GM18498 (cell line): Measurements from ENCODE around the gene WDR47.
A peak's percentile ranks its signal among the peaks of the same experiment; 100 is the strongest.
"Not testable (repeated sequence)": the region's sequence is repeated elsewhere in the genome, so short reads cannot be mapped to it uniquely, and the experiment has no call there.

Experiments used
- ATAC-seq: cut with Tn5 transposase; IDR thresholded peaks from one replicate; pipeline ENCODE4 v1.9.1; 2021; ENCODE audit warnings: mild to moderate bottlenecking, moderate library complexity; ENCODE audit not compliant: unreplicated experiment

WDR47 gene

DNA sequence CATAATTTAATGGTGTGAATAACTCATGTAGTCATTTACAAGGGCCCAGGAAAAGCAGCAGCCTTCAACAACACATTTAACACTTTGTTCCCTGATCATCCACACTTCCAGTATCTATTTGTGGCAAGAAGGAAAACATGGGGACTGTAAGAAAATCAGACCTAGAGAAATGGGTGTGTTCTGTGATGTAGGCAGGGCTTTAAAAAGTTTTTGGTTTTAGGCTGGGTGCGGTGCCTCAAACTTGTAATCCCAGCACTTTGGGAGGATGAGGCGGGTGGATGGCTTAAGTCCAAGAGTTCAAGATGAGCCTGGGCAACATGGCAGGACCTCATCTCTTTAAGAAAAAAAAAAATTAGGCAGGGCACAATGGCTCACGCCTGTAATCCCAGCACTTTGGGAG, 14.2 kb upstream of the WDR47 start:
- ATAC-seq: no peak

DNA sequence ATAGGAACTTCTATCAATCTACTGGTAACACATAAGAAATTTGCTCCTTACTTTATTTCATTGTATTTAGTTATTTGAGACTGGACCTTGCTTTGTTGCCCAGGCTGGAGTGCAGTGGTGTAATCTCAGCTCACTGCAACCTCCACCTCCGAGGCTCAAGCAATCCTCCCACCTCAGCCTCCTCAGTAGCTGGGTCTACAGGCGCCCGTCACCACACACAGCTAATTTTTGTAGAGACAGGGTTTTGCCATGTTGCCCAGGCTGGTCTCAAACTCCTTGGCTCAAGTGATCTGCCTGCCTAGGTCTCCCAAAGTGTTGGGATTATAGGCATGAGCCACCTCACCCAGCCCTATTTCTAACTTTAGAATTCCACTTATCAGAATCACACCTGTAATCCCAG, 10.2 kb upstream of the WDR47 start:
- ATAC-seq: not testable (repeated sequence)

DNA sequence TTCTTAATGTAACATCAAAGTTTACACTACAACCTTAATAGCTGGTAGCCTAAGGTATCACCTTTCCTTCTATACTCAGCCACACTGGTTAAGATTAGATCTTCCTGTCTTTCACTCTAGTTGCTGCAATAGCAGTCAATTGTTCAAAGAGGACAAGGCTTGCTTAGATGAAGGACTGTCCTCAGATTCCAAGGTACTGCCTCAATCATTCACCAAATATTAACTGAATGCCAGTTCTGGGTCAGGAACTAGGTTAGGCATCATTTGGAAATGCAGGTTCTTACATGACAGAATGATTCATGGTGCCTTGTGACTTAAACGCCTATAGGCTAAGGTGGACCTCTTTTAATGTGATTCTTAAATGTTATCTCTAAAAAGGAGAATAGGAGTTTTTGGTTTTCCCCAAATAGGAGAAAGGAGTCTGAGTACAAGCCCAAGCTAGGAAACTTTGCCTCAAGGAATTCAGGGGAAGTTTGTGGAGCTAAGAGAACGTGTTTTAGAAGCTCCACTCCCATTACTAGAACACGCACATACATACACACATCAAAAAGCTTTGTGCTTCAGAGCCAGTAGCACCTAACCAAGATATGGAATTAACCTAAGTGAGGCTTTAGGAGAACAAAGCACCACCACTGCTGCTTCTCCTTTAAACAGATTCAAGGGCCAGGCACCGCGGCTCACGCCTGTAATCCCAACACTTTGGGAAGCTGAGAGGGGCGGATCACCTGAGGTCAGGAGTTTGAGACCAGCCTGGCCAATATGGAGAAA, 8.5 kb upstream of the WDR47 start:
- no peak for ATAC-seq

DNA sequence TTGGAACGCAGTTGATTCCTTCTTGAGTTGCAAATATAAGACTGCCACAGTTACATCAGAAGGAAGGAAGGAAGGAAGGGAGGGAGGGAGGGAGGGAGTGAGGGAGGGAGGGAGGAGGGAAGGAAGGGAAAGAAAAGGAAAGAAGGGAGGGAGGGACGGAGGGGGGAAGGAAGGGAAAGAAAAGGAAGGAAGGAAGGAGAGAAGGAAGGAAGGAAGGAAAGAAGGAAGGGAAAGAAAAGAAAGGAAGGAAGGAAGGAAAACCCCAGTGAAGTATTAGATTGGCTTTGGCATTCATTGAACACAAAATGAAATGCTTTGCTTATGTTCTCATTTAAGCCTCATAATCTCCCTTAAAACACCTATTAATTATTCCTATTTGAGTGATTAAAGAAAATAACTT, 6.4 kb upstream of the WDR47 start:
- no peak for ATAC-seq

DNA sequence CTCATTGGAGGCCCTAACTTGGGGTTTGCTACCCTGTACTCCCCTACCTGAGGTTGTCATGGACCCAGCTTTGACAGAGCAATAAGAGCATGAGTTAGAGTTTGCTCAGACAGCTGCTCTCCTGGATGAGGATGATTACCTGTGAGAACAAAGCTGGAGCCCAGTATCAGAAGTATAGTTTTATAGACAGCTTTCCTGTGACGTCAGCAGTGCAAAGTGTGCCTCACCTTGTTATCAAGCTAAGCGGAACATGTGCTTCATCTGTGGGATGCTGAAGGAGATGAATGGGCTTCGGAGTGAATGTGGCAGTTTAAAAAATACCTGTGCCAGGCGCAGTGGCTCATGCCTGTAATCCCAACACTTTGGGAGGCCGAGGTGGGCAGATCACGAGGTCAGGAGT, 5.4 kb upstream of the WDR47 start:
- ATAC-seq: no peak

DNA sequence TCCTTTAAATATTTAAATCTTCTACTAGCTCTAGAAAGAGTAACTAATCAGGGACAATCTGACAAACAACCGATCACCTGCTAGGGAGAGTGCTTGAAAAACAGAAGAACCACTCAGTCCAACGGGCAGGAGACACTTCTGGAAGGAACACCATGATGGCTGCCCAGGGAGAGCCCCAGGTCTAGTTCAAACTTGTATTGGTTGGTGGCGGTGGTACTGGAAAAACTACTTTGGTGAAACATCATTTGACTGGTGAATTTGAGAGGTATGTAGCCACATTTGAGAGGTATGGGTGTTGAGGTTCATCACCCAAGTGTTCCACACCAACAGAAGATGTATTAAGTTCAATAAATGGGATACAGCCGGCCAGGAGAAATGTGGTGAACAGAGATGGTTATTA, 4.8 kb upstream of the WDR47 start:
- no peak for ATAC-seq

DNA sequence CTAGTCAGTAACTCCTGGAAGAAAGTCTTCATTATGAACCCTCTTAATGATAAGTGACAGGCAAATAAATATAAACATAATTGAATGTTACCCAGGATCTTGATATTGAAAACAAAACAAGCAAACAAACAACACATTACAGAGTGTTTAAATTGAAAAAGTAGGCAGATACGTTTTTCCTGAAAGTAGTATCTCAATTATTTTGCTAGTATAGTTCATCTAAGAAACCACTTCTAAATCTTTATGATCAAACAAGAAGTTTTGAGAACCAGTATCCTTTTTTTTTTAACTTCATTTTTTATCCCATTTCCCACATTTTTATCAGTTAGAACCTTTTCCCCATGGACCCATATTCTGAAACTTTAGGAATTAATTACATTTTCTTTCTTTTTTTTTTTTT, 3.7 kb upstream of the WDR47 start:
- ATAC-seq: no peak

DNA sequence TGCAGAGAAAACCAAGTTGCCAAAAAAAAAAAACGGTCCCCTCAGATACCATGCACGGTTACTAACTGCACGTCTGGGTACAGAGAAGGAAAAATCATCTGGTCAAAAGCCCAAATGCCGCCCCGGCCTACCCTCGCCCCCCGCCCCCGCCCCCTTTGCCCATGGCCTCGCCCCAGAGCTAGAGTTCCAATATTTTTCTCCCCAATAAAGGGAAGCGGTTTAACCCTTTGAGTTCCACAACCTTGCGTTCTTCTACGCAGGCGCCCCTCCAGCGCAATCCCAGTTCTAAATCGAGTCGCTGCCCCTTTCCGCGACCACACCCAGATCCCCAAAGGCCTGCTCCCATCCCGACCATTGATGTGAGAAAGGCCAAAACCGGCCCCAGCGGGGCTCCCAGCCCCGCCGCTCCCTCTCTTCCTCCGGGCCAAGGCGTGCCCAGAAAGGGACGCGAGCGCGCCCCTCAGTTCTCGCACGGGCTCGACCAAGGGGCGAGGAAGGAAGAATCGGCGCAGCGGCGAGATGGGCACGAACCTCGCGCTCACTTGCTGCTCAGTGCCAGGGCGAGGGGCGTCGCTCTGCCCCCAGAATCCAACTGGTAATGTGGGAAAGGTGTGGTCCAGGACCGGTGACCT, 797 bp downstream of the WDR47 start:
- peak; percentile 27 for ATAC-seq

DNA sequence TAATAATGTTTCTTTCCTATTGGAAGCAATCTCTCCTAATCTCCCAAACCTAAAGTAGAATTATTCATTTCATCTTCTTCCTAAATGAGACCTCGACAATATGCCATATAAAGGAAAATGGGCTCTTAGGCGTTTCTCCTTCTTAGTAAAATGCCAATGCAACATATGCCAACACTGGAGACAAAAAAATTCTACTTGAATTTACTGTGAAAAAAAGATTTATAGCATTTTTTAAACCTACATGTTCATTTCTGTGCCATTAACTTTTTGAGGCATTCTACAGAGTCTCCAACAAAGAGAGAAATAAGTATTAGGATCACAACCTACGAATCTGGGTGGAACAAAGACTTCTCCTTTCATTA, 1.3 kb downstream of the WDR47 start:
- no peak for ATAC-seq

DNA sequence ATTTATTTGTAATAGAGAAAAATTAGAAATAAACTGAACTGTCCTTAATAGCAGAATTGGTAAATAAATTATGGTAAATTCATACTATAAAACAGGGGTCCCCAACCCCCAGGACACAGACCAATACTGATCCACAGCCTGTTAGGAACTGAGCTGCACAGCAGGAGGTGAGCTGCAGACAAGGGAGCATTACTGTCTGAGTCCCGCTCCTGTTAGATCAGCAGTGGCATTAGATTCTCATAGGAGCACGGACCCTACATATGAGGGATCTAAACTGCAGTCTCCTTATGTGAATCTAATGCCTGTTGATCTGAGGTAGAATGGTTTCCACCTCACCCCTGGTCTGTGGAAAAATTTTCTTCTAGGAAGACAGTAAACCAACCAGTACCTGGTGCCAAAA, 7.5 kb downstream of the WDR47 start:
- no peak for ATAC-seq

DNA sequence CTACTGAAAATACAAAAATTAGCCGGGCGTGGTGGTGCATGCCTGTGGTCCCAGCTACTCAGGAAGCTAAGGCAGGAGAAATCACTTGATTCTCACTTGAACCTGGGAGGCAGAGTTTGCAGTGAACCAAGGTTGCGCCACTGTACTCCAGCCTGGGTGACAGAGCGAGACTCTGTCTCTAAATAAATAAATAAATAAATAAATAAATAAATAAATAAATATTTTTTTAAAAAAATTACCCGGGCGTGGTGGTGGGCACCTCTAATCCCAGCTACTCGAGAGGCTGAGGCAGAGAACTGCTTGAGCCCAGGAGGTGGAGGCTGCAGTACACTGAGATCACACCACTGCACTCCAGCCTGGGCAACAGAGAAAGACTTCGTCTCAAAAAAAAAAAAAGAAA, 12.4 kb downstream of the WDR47 start:
- ATAC-seq: not testable (repeated sequence)

DNA sequence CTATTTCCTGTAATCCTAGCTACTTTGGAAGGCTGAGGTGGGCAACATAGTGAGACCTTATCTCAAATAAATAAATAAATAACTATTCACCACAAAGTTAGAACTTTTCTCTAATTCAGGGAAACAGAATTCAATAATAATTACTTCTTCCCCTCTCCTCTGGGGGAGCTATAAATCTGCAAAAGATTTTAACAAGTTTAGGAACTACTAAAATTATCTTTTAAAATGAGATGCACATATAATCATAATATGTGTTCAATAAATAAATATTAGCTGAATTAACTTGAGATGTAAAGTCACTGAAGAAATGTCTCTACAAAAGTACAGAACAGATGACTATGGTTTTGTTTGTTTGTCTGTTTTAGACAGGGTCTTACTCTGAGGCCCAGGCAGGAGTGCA, 14.1 kb downstream of the WDR47 start:
- ATAC-seq: no peak

DNA sequence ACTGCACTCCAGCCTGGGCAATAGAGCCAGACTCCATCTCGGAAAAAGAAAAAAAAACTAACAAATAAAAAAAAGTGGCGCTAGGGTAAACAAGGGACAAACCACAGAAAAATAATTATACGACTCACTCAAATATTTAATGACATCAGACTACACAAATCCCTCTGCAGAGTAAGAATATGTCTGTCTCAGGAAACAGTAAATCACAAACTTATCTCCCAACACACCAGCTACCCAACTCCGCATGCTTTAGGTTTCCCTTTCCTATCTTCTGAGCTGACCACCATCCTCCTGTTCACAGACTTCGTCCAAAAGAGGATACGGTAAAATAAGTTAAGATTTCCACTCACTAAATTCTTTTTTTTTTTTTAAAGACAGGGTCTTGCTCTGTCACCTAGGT, 16.2 kb downstream of the WDR47 start:
- ATAC-seq: no peak

DNA sequence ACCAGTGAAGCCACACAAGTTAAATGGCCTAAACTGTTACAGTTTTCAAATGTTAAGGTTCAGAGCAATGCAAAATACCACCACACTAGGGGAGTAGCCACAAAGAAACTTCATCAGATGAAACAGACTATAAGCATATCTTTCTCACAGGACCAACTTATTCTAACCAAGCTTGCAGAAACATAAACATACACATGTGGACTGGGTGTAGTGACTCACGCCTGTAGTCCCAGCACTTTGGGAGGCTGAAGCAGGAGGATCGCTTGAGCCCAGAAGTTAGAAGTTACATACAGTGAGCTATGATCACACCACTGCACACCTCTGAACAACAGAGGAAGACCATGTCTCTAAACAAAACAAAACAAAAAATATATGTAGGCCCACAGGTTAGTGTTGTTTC, 17.3 kb downstream of the WDR47 start:
- ATAC-seq: no peak

DNA sequence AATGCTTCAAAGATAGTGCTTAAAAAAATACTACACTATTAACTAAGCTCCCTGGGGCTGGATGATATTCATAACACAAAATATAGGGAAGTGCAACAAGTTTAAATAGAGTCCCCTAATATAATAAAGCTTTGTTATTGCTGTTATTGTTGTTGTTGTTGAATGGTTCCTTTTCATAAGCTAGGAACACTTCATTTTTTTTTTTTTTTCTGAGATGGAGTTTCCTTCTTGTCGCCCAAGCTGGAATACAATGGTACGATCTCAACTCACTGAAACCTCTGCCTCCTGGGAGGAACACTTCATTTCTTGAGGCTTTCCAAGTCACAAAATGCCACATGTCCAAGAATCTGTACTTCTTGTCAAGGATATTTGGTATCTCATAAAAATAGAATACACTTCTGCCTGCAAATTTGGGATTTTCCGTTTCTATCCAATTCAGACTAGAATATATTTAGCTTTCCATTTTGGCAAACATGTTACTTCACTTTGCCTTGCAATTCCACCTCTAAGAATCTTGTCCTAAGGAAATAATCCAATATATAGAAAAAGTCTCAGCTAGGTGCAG, 21.1 kb downstream of the WDR47 start:
- no peak for ATAC-seq

DNA sequence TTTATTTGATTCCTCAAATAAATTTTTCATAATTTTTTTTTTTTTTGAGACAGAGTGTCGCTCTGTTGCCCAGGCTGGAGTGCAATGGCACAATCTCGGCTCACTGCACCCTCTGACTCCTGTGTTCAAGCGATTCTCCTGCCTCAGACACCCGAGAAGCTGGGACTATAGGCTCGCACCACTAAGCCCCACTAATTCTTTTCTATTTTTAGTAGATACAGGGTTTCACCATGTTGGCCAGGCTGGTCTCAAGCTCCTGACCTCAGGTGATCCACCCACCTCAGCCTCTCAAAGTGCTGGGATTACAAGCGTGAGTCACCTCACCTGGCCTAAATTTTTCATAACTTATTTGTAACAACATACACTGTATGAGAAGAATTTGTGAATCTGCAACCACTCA, 24.2 kb downstream of the WDR47 start:
- not testable (repeated sequence) for ATAC-seq

DNA sequence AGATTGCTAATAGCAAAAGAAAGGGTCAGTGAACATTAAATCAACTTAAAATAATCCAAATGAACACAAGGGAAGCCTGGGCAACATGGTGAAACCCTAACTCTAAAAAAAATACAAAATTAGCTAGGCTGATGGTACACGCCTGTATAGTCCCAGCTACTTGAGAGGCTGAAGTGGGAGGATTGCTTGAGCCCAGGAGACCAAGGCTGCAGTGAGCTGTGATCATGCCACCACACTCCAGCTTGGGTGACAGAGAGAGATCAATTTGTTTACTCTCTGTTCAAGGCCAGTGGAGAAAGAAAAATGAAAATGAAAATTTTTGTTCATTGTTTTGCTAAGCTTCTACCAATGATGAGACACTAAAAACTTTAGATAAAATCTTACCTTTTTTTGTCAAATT, 24.8 kb downstream of the WDR47 start:
- no peak for ATAC-seq

DNA sequence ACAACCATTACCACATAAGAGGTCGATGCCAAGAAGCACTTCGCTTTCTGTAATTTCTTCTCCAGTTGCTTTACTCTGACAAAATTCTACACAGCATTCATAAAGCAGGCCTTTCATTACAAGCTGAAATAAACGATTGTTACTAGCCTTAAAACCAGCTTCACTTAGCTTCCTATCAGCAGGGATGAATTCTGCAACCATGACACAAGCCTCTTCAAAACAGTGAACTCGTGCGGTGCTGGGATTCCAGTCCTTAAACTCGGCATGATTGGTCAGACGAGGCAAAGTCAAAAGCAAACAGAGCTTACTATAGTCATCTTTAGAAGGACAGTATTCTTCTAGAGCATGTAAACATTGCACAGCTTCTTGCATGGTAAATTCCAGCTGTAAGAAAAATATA, 30.6 kb downstream of the WDR47 start:
- no peak for ATAC-seq

DNA sequence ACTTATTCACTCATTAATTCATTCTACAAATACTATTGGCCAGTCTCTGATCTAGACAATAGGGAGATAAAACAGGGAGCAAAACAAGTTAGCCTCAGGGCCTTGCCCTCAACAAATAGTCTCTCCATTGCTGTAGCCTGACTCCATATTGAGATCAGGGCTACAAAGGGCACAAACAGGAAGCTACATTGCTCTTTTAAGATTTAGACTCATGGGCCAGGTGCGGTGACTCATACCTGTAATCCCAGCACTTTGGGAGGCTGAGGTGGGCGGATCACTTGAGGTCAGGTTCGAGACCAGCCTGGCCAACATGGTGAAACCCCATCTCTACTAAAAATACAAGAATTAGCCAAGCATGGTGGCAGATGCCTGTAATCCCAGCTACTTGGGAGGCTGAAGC, 45.3 kb downstream of the WDR47 start:
- not testable (repeated sequence) for ATAC-seq

DNA sequence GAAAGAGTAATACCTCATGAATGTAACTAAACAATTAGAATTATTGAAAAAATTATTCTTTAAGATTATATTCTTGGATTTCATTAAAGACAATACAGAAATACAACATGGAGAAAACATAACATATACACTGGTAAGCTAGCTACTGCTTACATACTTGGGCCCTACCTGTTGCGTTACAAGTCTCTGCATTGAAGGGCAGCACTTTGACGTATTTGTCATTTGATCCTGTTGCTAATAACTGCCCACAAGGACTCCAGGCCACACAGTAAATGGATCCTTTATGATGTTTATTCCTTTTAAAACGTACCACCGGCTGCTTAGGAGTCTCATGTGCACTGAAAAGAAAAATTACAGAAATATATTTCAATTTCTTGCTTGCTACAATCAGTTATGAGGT, 58.8 kb downstream of the WDR47 start:
- no peak for ATAC-seq

DNA sequence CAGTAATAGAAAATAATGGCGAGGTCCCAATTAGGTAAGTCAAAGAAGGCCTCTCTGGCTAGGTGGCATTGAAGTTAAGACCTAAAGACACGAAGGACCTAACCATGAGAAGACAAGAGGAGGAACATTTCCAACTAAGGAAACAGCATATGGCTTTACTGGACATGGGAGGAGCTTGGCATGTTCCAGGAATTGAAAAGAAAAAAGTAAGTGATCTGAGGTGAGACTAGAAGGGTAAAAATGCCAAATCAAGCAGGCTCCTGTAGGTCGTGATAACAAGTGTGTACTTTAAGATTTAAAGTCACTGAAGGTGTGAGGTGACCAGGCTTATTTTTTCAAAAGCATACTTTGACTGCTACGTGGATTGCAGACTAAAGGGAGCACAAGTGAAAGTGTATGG, 65.2 kb downstream of the WDR47 start:
- ATAC-seq: no peak

DNA sequence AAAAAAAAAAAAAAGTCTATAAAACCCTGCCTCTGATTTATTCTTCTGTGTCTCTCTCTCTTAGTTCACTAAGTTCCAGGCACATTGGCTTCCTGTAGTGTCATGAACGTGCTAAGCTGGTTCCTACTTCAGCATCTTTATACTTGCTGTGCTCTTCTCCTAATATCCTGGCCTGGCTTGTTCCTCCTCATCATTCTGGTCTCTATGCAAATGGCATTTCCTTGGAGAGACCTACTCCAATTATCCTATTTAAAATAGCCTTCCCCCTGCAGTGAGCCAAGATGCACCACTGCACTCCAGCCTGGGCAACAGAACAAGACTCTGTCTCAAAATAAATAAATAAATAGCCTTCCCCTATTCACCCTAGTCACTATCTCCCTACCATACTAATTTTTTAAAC, 69.0 kb downstream of the WDR47 start:
- ATAC-seq: no peak

DNA sequence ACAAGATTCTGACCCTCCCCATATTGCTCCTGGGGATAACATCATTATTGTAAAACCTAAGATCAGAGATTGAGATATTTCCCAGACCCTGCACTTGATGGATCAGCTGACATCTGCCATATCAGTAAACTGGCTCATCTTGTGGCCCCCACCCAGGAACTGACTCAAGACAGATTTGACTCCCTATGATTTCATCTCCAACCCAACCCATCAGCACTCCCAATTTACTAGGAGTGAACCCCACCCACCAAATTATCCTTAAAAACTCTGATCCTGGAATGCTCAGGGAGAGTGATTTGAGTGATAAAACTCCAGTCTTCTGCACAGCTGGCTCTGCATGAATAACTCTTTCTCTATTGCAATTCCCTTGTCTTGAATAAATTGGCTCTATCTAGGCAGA, 72.6 kb downstream of the WDR47 start:
- no peak for ATAC-seq
